Measurements from ENCODE around the gene RERE.

DNA sequence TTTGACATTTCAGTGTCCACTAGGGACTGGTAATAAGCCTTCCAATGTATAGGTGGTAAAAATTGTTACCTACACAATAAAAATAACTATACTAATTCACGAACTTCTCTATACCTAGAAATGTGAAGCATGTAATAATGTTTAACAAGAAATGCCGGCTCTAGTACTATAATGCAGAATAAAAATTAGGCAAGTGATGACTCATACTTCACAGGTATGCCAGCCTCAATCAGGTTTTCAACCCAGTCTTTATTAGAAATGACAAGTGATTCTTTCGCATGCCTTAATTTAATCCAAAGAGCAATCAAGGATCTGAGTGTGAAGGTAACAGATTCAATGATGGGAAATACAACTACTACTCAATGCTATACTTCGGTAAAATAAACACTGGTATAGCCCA lies 134.9 kb downstream of the RERE start:
- TF ChIP-seq POLR2A (IDR thresholded peaks at IDR 0.05; ENCODE audit: low read depth, low read length), result no peak
- no peak for TF ChIP-seq POLR2AphosphoS5 (IDR thresholded peaks at IDR 0.05; ENCODE audit: low read depth, low read length)
- TF ChIP-seq TAF1 (IDR thresholded peaks at IDR 0.05; ENCODE audit: borderline replicate concordance, low read depth, low read length), result no peak
